ENCODE data around the gene MTRFR. TPM values are rescaled to one million over a fixed set of nuclear protein-coding genes. Genes with fewer than 3 reads are reported as not detected.

Gene MTRFR
- total RNA-seq, 6 donors from 2014 or later, result 9.4 to 27.4 (median 13.6) TPM

DNA sequence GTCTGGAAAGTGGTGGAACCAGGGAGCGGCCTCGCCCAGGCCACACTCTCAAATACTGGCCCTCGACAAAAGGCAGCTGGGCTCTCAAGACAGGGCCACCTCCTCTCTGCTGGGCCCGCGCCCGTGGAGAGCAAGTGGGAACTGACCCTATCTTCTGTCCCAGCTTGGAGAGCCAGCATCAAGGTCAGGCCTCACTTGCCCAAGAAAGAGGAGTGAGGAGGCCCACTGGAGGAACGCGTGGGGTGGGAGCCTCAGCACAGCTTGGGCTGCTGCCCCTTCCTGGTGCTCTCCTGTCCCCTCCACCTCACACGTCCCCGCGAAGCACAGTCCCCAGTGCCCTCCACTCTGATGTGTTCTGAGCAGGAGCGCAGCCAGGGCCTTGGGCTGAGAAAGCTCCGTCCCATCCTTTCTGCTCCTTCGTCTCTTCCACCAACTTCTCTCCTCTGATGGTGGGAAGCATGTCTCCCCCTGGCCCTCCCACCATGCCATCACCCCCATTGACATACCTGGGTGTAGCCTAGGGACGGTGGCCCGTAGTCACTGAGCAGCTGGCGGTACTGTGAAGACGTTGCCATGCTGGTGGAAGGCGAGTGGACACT, 33.5 kb downstream of the MTRFR start:
- Histone ChIP-seq H3K27ac (no peak overlapping the region), H3K4me1 (peaks cover 25 to 32% (median 29%) of the 10 kb centered on the region in 4 donors), H3K27me3 (no peaks in the 10 kb centered on the region), H3K4me3 (no peak overlapping the region), H3K9me3 (no peaks in the 10 kb centered on the region), H3K36me3 (peaks cover 0 to 49% (median 31%) of the 10 kb centered on the region in 4 donors)
- ATAC-seq (ENCODE audit: low FRiP score in 2 of 2) (no peak), DNase-seq (peak in 1 of 2 donors; percentile 59)
- TF ChIP-seq EP300 (IDR thresholded peaks at IDR 0.05) (no peak), POLR2AphosphoS5 (IDR thresholded peaks at IDR 0.05) (no peak), POLR2A (IDR thresholded peaks at IDR 0.05) (no peak)
- TF ChIP-seq, protein P1, sequence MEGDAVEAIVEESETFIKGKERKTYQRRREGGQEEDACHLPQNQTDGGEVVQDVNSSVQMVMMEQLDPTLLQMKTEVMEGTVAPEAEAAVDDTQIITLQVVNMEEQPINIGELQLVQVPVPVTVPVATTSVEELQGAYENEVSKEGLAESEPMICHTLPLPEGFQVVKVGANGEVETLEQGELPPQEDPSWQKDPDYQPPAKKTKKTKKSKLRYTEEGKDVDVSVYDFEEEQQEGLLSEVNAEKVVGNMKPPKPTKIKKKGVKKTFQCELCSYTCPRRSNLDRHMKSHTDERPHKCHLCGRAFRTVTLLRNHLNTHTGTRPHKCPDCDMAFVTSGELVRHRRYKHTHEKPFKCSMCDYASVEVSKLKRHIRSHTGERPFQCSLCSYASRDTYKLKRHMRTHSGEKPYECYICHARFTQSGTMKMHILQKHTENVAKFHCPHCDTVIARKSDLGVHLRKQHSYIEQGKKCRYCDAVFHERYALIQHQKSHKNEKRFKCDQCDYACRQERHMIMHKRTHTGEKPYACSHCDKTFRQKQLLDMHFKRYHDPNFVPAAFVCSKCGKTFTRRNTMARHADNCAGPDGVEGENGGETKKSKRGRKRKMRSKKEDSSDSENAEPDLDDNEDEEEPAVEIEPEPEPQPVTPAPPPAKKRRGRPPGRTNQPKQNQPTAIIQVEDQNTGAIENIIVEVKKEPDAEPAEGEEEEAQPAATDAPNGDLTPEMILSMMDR (IDR thresholded peaks at IDR 0.05), result no peak
- WGBS, 2 donors, result 93 to 96% methylated on average over 17 to 19 of the region's 19 CpGs

- 90 to 91% methylated on average over 5 to 7 of the region's 7 CpGs for WGBS, 2 donors
- no peak for DNase-seq
- Histone ChIP-seq H3K4me1 (peaks cover 30 to 37% (median 33%) of the 10 kb centered on the region in 4 donors), H3K27me3 (no peaks in the 10 kb centered on the region), H3K36me3 (peaks cover 0 to 42% (median 24%) of the 10 kb centered on the region in 4 donors), H3K9me3 (no peaks in the 10 kb centered on the region), H3K27ac (peak overlapping the region; percentile 66 to 91 (median 86)), H3K4me3 (no peak overlapping the region)
- no peak for ATAC-seq (ENCODE audit: low FRiP score in 2 of 2)
- TF ChIP-seq POLR2AphosphoS5 (IDR thresholded peaks at IDR 0.05) (no peak), POLR2A (IDR thresholded peaks at IDR 0.05) (no peak), EP300 (IDR thresholded peaks at IDR 0.05) (no peak)
- TF ChIP-seq, protein P1 (IDR thresholded peaks at IDR 0.05), result no peak
These were observed 34.2 kb downstream of the MTRFR start for GRCh38 chr12:123267335-123267920.

DNA sequence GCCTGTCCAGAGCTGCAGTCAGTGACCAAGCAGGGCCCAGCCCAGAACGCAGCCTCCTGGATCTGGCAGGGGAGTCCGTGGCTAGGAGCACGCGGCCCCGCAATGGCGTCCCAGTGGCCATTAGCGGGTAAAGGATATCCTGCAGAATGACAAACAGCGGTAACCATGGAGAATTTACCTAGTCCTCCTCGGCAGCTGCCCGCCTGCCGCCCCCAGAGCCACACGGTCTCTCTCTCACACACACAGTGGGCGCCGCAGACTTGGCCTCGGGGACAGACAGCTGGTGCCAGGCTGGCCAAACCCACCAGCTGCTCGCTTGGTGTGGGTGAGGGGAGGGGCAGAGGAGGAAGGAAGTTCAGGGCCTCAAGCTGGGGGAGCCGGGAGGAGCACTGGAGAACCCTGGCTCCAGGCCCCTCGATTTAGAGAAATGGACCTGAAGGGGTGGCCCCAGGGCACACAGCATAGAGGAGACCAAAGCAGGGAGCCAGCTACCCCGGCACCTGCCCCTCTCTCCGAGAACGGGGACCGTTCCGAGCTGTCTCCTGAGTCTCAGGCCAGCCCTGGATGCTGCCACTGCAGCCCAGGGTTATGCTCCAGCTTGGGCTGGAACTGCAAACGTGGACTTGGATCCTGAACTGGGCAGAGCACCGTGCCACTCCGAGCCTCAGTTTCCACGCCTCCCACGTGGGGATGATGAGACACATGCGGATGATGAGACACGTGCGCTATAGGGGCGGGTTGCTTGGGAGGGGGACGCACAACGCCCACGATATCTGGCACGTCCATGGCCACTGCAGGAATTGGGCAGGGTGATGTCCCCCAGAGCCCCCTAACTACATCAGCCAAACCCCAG, 35.0 kb downstream of the MTRFR start:
- TF ChIP-seq POLR2AphosphoS5 (IDR thresholded peaks at IDR 0.05), result peak in 1 of 2 donors; percentile 8
- TF ChIP-seq EP300 (IDR thresholded peaks at IDR 0.05), result no peak
- peak in 1 of 4 donors; percentile 17 for TF ChIP-seq POLR2A (IDR thresholded peaks at IDR 0.05)
- TF ChIP-seq, protein P1 (IDR thresholded peaks at IDR 0.05), result no peak
- Histone ChIP-seq H3K4me1 (peaks cover 33 to 42% (median 36%) of the 10 kb centered on the region in 4 donors), H3K4me3 (peak overlapping the region in 2 of 4 donors; percentile 7 to 28), H3K27me3 (no peaks in the 10 kb centered on the region), H3K9me3 (no peaks in the 10 kb centered on the region), H3K36me3 (peaks cover 0 to 34% (median 19%) of the 10 kb centered on the region in 4 donors), H3K27ac (peak overlapping the region; percentile 66 to 91 (median 86))
- 28% methylated on average over 22 of the region's 36 CpGs; no CpG with 5 or more reads in 1 of the 2 donors for WGBS, 2 donors
- ATAC-seq (ENCODE audit: low FRiP score in 2 of 2) (peak; percentile 5), DNase-seq (peak; percentile 31 to 80)

DNA sequence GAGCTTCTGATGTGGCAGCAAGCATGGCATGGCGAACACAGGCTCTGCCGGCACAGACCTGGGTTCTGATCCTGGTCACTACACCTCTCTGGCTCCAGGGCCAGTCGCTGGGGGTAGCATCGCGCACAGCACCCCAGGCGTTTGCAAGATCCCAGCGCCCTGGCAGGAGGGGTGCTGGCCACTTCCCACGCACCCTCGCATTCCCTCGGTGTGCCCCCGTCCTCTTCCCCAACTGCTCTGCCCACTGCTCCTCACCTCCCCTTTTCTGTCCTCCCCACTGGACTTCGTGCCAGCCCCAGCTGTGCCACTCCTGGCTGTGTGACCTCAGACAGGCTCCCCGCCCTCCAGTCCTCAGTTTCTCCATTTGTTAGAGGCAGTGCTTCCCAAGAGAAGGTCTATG, 35.6 kb downstream of the MTRFR start:
- H3K27ac ChIP-seq, result peak overlapping the region; percentile 66 to 91 (median 86)

More for the DNA sequence above, 35.6 kb downstream of the MTRFR start:
- H3K36me3 ChIP-seq, result peaks cover 0 to 28% (median 16%) of the 10 kb centered on the region in 4 donors
- H3K9me3 ChIP-seq, result no peaks in the 10 kb centered on the region
- peaks cover 33 to 42% (median 36%) of the 10 kb centered on the region in 4 donors for H3K4me1 ChIP-seq
- ATAC-seq (ENCODE audit: low FRiP score in 2 of 2), result no peak
- no peaks in the 10 kb centered on the region for H3K27me3 ChIP-seq
- DNase-seq, result peak in 1 of 2 donors; percentile 55
- 44 to 59% methylated on average over 6 to 7 of the region's 13 CpGs for whole genome bisulfite sequencing, 2 donors
- TF ChIP-seq, protein P1 (IDR thresholded peaks at IDR 0.05), result no peak
- no peak for TF ChIP-seq EP300 (IDR thresholded peaks at IDR 0.05)
- TF ChIP-seq POLR2AphosphoS5 (IDR thresholded peaks at IDR 0.05), result no peak
- peak overlapping the region in 3 of 4 donors; percentile 86 to 94 (median 93) for H3K4me3 ChIP-seq

All from upper lobe of left lung (tissue), 6 donors.